Mammary epithelial cell (primary cell): Measurements from ENCODE around the gene GPANK1.

Experiments
- CTCF ChIP-seq, 2 donors: IDR thresholded peaks in 1 of 2; conservative IDR thresholded peaks in 1 of 2; 2 replicates each; pipeline ENCODE4 v1.5.1; 2011 to 2012; ENCODE audit warnings: inconsistent platforms in 2 of 2, low read length in 2 of 2, mild to moderate bottlenecking in 2 of 2, control low read depth in 1 of 2, low read depth in 1 of 2; ENCODE audit not compliant: insufficient read depth in 1 of 2; ENCODE audit errors: extremely low read depth in 1 of 2
- EZH2 ChIP-seq: IDR thresholded peaks from 2 replicates; pipeline ENCODE4 v1.6.1; 2012; ENCODE audit warnings: low read length, inconsistent platforms, borderline replicate concordance

- TF ChIP-seq CTCF (conservative IDR thresholded peaks at IDR 0.05 in 1 of 2, IDR thresholded peaks at IDR 0.05 in 1 of 2; ENCODE audit: extremely low read depth in 1 of 2, insufficient read depth in 1 of 2, low read depth in 1 of 2, low read length in 2 of 2) (no peak), EZH2 (no peak)
Measured at GRCh38 chr6:31639043-31639442, 25.8 kb downstream of the GPANK1 start.
